Endodermal cell (in vitro differentiated cells): ENCODE data around the gene ERCC5. TPM values are rescaled to one million over a fixed set of nuclear protein-coding genes. Genes with fewer than 3 reads are reported as not detected.

ENCODE experiments used
- DNase-seq: peaks from one replicate; pipeline ENCODE4 v3.0.0-alpha.2; 2017
- H3K27ac ChIP-seq: 2 replicates; pipeline ENCODE4 v1.5.1; 2013; ENCODE audit warnings: mild to moderate bottlenecking, low read depth, low read length, moderate library complexity
- H3K27me3 ChIP-seq: 2 replicates; pipeline ENCODE4 v1.6.1; 2013; ENCODE audit warnings: mild to moderate bottlenecking, low read length, moderate library complexity; ENCODE audit not compliant: insufficient read depth, control insufficient read depth, poor library complexity, severe bottlenecking
- H3K36me3 ChIP-seq: 2 replicates; pipeline ENCODE4 v1.7.0; 2013; ENCODE audit warnings: mild to moderate bottlenecking, low read length, moderate library complexity; ENCODE audit not compliant: control insufficient read depth, insufficient read depth
- H3K4me1 ChIP-seq: one replicate; pipeline ENCODE4 v1.7.0; 2013; ENCODE audit warnings: low read length; ENCODE audit not compliant: control insufficient read depth, insufficient read depth
- H3K4me3 ChIP-seq: 2 replicates; pipeline ENCODE4 v1.5.1; 2013; ENCODE audit warnings: mild to moderate bottlenecking, low read length, moderate library complexity
- H3K9ac ChIP-seq: 2 replicates; pipeline ENCODE4 v1.6.1; 2013; ENCODE audit warnings: mild to moderate bottlenecking, low read length, moderate library complexity; ENCODE audit not compliant: poor library complexity, severe bottlenecking; ENCODE audit errors: extremely low read depth
- H3K9me3 ChIP-seq: 2 replicates; pipeline ENCODE4 v1.6.1; 2013; ENCODE audit warnings: mild to moderate bottlenecking, low read length, moderate library complexity; ENCODE audit not compliant: control insufficient read depth
- H3K27ac Mint-ChIP-seq: 2 replicates; pipeline ENCODE4 v1.8.0; 2020; ENCODE audit warnings: mixed read lengths
- H3K27me3 Mint-ChIP-seq: 2 replicates; pipeline ENCODE4 v1.8.0; 2021; ENCODE audit warnings: mild to moderate bottlenecking, mixed read lengths; ENCODE audit not compliant: insufficient read depth
- H3K36me3 Mint-ChIP-seq: 2 replicates; pipeline ENCODE4 v1.8.0; 2020; ENCODE audit warnings: low read depth, mixed read lengths
- H3K4me1 Mint-ChIP-seq: 2 replicates; pipeline ENCODE4 v1.8.0; 2020; ENCODE audit warnings: mixed read lengths
- H3K4me3 Mint-ChIP-seq: 2 replicates; pipeline ENCODE4 v1.8.0; 2020; ENCODE audit warnings: mild to moderate bottlenecking, moderate library complexity, mixed read lengths
- H3K9me3 Mint-ChIP-seq: 2 replicates; pipeline ENCODE4 v1.8.0; 2020; ENCODE audit warnings: mild to moderate bottlenecking, mixed read lengths
- CTCF ChIP-seq: fragments of 200-600 bp; sonication (generic); conservative IDR thresholded peaks from 2 replicates; pipeline ENCODE4 v1.5.0; 2021; ENCODE audit warnings: antibody characterized with exemption, mild to moderate bottlenecking
- WGBS, 2 experiments: methylation state at CpG; one replicate each; pipeline versions ENCODE4 v1.1.5 to v1.1.7; 2013; ENCODE audit warnings: missing lambda C conversion rate in 2 of 2, mixed read lengths in 1 of 2; ENCODE audit not compliant: insufficient coverage in 1 of 2, insufficient read length in 1 of 2; 5-methylcytosine and 5-hydroxymethylcytosine counted together
- total RNA-seq, 2 donors: library from RNA; stranded (reverse); fragmentation: NEBNext Ultra II Directional in 1 of 2; extraction: Animal tissue kit (Norgen Biotek cat#: 25700) in 1 of 2; gene quantifications; 2 replicates in 1 of 2; 3 replicates in 1 of 2; pipeline ENCODE4 v1.2.1, GENCODE V29; 2021

ERCC5 gene
- total RNA-seq, 2 donors from 2014 or later, result 22.4 to 26.7 TPM

DNA sequence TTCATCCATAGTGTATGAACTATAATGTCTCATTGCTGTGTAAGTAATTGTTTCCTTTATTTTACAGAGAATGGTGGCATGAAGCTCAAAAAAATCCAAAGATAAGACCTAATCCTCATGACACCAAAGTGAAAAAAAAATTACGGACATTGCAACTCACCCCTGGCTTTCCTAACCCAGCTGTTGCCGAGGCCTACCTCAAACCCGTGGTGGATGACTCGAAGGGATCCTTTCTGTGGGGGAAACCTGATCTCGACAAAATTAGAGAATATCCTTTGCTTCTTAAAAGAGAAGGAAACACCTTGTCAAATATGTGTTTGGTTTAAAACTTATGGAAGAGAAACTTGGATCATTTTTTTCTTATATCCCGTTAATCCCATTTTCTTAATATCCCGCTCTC lies 26.3 kb downstream of the ERCC5 start:
- H3K36me3 ChIP-seq, result peaks cover 65% of the 10 kb centered on the region
- WGBS, 2 experiments, result 96 to 100% methylated on average over 4 to 5 of the region's 7 CpGs

DNA sequence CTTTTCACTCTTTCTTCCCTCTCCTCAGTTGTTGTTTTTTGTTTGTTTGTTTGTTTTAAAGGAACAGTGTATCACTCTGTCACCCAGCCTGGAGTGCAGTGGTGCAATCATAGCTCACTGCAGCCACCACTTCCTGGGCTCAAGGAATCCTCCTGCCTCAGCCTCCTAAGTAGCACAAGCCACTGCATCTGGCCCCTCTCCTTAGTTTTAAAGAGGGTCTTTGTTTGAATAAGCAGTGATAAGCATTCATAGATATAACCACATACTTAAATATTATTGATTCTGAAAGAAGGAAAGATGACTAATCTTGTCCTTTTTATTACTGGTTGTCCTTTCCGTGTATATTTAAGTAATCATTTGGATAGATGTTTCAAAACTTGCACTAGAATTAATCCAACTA lies 26.7 kb downstream of the ERCC5 start:
- Histone ChIP-seq H3K27me3 (no peaks in the 10 kb centered on the region), H3K27ac (no peak overlapping the region), H3K4me3 (no peak overlapping the region), H3K9me3 (peaks cover 3% of the 10 kb centered on the region), H3K36me3 (peaks cover 61% of the 10 kb centered on the region), H3K9ac (no peak overlapping the region), H3K4me1 (no peaks in the 10 kb centered on the region)
- Mint-ChIP-seq H3K27me3 (no peaks in the 10 kb centered on the region), H3K9me3 (no peaks in the 10 kb centered on the region), H3K36me3 (peaks cover 38% of the 10 kb centered on the region), H3K4me1 (no peaks in the 10 kb centered on the region), H3K27ac (no peak overlapping the region), H3K4me3 (no peak overlapping the region)
- TF ChIP-seq CTCF, result no peak
- DNase-seq, result no peak
- WGBS, 2 experiments, result 88% methylated on average over 1 of the region's 1 CpG; no CpG with 5 or more reads in 1 of the 2 experiments

More for the DNA sequence above, 26.3 kb downstream of the ERCC5 start:
- Histone ChIP-seq H3K9me3 (peaks cover 3% of the 10 kb centered on the region), H3K4me1 (no peaks in the 10 kb centered on the region), H3K4me3 (no peak overlapping the region), H3K27me3 (no peaks in the 10 kb centered on the region), H3K27ac (no peak overlapping the region), H3K9ac (no peak overlapping the region)
- no peak for DNase-seq
- Mint-ChIP-seq H3K4me1 (no peaks in the 10 kb centered on the region), H3K36me3 (peaks cover 42% of the 10 kb centered on the region), H3K27ac (no peak overlapping the region), H3K9me3 (no peaks in the 10 kb centered on the region), H3K4me3 (no peak overlapping the region), H3K27me3 (no peaks in the 10 kb centered on the region)
- TF ChIP-seq CTCF, result no peak

- H3K9ac ChIP-seq, result no peak overlapping the region
- no peak overlapping the region for H3K4me3 ChIP-seq
- no peaks in the 10 kb centered on the region for H3K4me1 ChIP-seq
- no peak for DNase-seq
- TF ChIP-seq CTCF, result no peak
- Mint-ChIP-seq H3K9me3 (no peaks in the 10 kb centered on the region), H3K36me3 (peaks cover 36% of the 10 kb centered on the region), H3K27ac (no peak overlapping the region), H3K4me3 (no peak overlapping the region), H3K27me3 (no peaks in the 10 kb centered on the region), H3K4me1 (no peaks in the 10 kb centered on the region)
- H3K27ac ChIP-seq, result no peak overlapping the region
- 94% methylated on average over 2 of the region's 3 CpGs; no CpG with 5 or more reads in 1 of the 2 experiments for WGBS, 2 experiments
- H3K27me3 ChIP-seq, result no peaks in the 10 kb centered on the region
- peaks cover 3% of the 10 kb centered on the region for H3K9me3 ChIP-seq
- H3K36me3 ChIP-seq, result peaks cover 54% of the 10 kb centered on the region
Measured at GRCh38 chr13:102873653-102874052, 27.8 kb downstream of the ERCC5 start.
